Neural crest cell (in vitro differentiated cells): ENCODE data around the gene PIMREG. TPM values are rescaled to one million over a fixed set of nuclear protein-coding genes. Genes with fewer than 3 reads are reported as not detected.

ENCODE experiments used
- DNase-seq: peaks from one replicate; pipeline ENCODE4 v3.0.0; 2021; ENCODE audit warnings: low read depth, mixed read lengths, low spot score
- H3K27ac Mint-ChIP-seq: one replicate; pipeline ENCODE4 v1.8.0; 2021; ENCODE audit warnings: mild to moderate bottlenecking, mixed read lengths; ENCODE audit not compliant: unreplicated experiment
- H3K27me3 Mint-ChIP-seq: 2 replicates; pipeline ENCODE4 v1.8.0; 2021; ENCODE audit warnings: low read depth, mild to moderate bottlenecking, mixed read lengths
- H3K36me3 Mint-ChIP-seq: 2 replicates; pipeline ENCODE4 v1.8.0; 2021; ENCODE audit warnings: low read depth, mild to moderate bottlenecking, mixed read lengths
- H3K4me1 Mint-ChIP-seq: 2 replicates; pipeline ENCODE4 v1.8.0; 2021; ENCODE audit warnings: mixed read lengths
- H3K4me3 Mint-ChIP-seq: one replicate; pipeline ENCODE4 v1.8.0; 2021; ENCODE audit warnings: mild to moderate bottlenecking, mixed read lengths
- H3K9me3 Mint-ChIP-seq: 2 replicates; pipeline ENCODE4 v1.8.0; 2021; ENCODE audit warnings: mixed read lengths
- total RNA-seq: library from RNA; stranded (reverse); gene quantifications from 2 replicates; pipeline ENCODE4 v1.2.1, GENCODE V29; 2021
- TF ChIP-seq, protein P1 (sequence below): fragments of 200-600 bp; sonication (generic); conservative IDR thresholded peaks from 2 replicates; pipeline ENCODE4 v1.5.0; 2021; ENCODE audit warnings: antibody characterized with exemption, mild to moderate bottlenecking

Gene PIMREG
- total RNA-seq, 1 donor from 2014 or later, result 115 TPM

DNA sequence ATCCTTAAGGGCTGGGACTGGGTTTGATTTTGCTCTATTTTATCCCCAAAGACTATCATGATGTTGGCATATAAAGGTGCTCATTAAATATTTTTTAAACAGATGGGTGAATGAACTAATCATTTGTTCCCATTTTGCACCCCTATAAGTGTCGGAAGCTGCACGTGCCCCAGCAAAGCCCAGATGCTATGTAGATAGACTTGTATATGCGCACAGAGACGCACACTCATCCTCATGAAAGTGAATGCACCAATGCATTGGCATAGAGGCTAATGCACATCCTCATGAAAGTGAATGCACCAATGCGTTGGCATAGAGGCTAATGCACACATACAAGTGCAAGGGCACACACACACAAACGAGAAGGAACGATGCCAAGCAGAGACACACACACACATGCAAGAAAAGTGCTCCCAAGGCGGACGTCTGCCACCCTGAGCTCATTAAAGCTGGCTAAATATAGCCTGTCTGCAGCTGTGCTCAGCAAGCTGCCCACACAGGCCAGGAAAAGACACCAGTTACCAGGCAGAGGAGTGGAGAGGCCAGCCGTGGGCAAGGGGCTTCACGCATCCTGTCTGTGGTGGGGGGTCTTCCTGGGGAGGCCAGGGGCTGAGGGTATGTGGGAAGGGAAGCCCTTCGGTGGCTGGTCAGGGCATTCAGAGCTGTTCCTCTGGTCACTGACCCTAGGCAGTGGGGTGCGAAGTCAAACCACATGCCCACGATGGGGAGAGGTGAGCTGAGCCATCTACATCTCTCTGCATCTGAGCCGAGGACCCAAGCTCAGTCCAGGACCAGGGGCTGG is 52.6 kb downstream of the PIMREG start:
- Mint-ChIP-seq H3K36me3 (no peaks in the 10 kb centered on the region), H3K27me3 (peaks cover 9% of the 10 kb centered on the region), H3K9me3 (no peaks in the 10 kb centered on the region), H3K4me3 (no peak overlapping the region), H3K27ac (no peak overlapping the region), H3K4me1 (peaks cover 28% of the 10 kb centered on the region)
- DNase-seq, result no peak
- TF ChIP-seq, protein P1, sequence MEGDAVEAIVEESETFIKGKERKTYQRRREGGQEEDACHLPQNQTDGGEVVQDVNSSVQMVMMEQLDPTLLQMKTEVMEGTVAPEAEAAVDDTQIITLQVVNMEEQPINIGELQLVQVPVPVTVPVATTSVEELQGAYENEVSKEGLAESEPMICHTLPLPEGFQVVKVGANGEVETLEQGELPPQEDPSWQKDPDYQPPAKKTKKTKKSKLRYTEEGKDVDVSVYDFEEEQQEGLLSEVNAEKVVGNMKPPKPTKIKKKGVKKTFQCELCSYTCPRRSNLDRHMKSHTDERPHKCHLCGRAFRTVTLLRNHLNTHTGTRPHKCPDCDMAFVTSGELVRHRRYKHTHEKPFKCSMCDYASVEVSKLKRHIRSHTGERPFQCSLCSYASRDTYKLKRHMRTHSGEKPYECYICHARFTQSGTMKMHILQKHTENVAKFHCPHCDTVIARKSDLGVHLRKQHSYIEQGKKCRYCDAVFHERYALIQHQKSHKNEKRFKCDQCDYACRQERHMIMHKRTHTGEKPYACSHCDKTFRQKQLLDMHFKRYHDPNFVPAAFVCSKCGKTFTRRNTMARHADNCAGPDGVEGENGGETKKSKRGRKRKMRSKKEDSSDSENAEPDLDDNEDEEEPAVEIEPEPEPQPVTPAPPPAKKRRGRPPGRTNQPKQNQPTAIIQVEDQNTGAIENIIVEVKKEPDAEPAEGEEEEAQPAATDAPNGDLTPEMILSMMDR, result no peak

DNA sequence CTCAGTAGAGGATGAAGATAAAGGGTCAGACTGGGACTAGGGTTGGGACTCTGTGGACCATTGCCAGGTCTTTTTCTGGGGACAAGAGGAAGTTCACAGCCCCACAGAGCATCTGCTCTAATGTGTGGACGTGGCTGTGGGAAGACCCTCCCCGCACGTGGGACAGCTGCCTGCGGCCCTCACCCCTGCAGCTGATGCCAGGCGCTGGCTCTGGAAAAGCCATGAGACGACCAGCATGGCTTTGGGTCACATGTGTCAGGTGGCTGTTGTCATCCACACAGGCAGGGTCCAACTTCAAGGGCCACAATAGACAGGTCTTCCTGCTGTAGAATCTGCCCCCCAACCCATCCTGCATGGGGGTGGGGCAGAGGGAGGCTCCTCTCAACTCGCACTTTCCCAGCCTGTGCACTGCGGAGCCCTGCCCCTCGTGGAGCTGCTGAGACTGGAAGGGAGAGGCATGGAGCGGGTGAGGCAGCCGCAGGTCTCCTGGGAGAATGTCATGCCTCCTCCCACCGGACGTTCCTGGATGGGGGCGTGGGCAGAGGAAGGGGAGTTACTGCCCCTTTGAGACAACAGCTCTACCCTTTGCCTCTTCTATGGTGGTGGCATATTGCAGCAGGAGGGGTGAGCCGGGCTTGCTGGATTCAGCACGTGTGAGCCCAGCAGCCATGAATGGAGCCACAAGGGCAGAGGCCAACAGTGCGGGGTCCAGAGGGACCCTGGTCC is 53.4 kb downstream of the PIMREG start:
- Mint-ChIP-seq H3K4me1 (peaks cover 28% of the 10 kb centered on the region), H3K9me3 (no peaks in the 10 kb centered on the region), H3K27ac (no peak overlapping the region), H3K36me3 (no peaks in the 10 kb centered on the region), H3K27me3 (peaks cover 9% of the 10 kb centered on the region), H3K4me3 (no peak overlapping the region)
- DNase-seq, result no peak
- TF ChIP-seq, protein P1, result no peak

DNA sequence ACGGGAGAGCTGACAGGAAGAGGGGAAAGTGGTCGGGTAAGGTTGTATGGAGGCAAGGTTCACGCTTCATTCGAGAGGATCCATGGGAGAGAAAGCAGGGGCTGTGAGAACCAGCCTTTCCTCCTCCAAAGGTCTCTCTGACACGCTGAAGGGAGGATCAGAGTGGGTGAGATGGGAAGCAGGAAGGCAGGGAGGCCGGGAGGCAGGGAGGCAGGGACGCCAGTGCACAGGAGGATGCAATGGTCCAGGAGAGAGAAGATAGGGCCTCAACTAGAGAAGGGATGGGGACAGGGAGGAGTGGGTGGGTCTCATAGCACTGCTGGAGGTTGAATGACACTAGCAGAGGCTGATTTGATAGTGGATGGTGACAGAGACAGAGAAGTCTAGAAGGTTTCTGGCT is 54.1 kb downstream of the PIMREG start:
- Mint-ChIP-seq H3K4me3 (no peak overlapping the region), H3K4me1 (peaks cover 25% of the 10 kb centered on the region), H3K9me3 (no peaks in the 10 kb centered on the region), H3K36me3 (no peaks in the 10 kb centered on the region), H3K27ac (no peak overlapping the region), H3K27me3 (peaks cover 9% of the 10 kb centered on the region)
- TF ChIP-seq, protein P1, result no peak
- DNase-seq, result no peak

DNA sequence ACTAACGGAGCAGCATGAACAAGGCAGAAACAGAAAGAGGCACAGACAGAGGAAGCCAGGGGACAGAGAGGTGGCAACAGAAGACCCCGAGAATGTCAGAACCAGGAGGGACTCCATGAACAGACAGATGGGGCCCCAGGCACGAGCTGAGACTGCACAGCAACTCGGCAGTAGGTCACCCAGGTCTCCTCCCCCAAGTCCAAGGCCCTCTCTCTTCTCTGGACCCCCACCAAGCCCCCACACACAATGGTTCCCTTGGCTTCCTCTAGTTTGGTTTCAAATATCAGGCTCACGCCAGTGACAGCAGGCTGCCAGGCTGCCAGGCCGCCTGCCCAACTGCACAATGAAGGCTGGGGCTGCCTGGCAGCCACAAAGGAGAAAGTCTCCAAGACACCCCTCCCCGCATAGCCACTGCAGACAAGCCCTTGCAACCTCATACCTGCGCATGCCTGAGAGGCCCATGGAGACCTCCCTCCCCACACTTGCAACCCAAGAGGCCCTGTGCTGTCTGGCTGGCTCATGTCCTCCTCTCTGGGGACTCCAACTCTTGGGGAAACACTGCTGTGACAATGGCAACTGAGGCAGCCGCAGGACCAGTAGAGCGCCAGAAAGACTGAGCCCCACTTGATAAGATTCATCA is 54.8 kb downstream of the PIMREG start:
- no peak overlapping the region for H3K4me3 Mint-ChIP-seq
- TF ChIP-seq, protein P1, result no peak
- H3K9me3 Mint-ChIP-seq, result no peaks in the 10 kb centered on the region
- peaks cover 25% of the 10 kb centered on the region for H3K4me1 Mint-ChIP-seq
- no peak for DNase-seq
- peaks cover 9% of the 10 kb centered on the region for H3K27me3 Mint-ChIP-seq
- H3K27ac Mint-ChIP-seq, result no peak overlapping the region
- no peaks in the 10 kb centered on the region for H3K36me3 Mint-ChIP-seq

Other genes with a start within 250 kb of the PIMREG start
- gene AIPL1, start 9.3 kb upstream of the PIMREG start, total RNA-seq, result not detected in 2 replicates
- gene PITPNM3, start 112.1 kb downstream of the PIMREG start, total RNA-seq, result 1.3 and 1.4 TPM in 2 replicates
- gene KIAA0753, start 196.3 kb downstream of the PIMREG start, total RNA-seq, result 42.3 and 44.1 TPM in 2 replicates
- 112 and 117 TPM in 2 replicates for gene TXNDC17, start 196.6 kb downstream of the PIMREG start, total RNA-seq
- gene MED31, start 207.2 kb downstream of the PIMREG start, total RNA-seq, result 23.0 and 27.7 TPM in 2 replicates
- 3.2 and 3.7 TPM in 2 replicates for gene C17orf100, start 207.3 kb downstream of the PIMREG start, total RNA-seq